BE2C (cell line): Measurements from ENCODE around the gene SLFN11. TPM values are rescaled to one million over a fixed set of nuclear protein-coding genes. Genes with fewer than 3 reads are reported as not detected.
"Not testable (repeated sequence)": the region's sequence is repeated elsewhere in the genome, so short reads cannot be mapped to it uniquely, and the experiment has no call there.

Experiments used
- DNase-seq: peaks from one replicate; pipeline ENCODE4 v3.0.0-alpha.2; 2020
- H3K27me3 ChIP-seq: fragments of 250-450 bp; sonication (Bioruptor Pico); 2 replicates; pipeline ENCODE4 v1.5.1; 2020; ENCODE audit warnings: mild to moderate bottlenecking
- H3K36me3 ChIP-seq: fragments of 250-450 bp; sonication (Bioruptor Pico); 2 replicates; pipeline ENCODE4 v1.5.1; 2020; ENCODE audit warnings: mild to moderate bottlenecking
- H3K4me1 ChIP-seq: fragments of 250-450 bp; sonication (Bioruptor Pico); 2 replicates; pipeline ENCODE4 v1.5.1; 2020
- H3K4me3 ChIP-seq: 2 replicates; pipeline ENCODE4 v1.5.1; 2011; ENCODE audit warnings: low read depth, low read length
- H3K9me3 ChIP-seq: fragments of 250-450 bp; sonication (Bioruptor Pico); 2 replicates; pipeline ENCODE4 v1.5.1; 2020
- polyA plus RNA-seq: library from polyadenylated mRNA; unstranded; fragments of >200 nt; gene quantifications from one replicate; pipeline ENCODE4 v1.2.1, GENCODE V29; 2012; ENCODE audit warnings: low read depth, missing spikeins; ENCODE audit not compliant: insufficient read length, insufficient read depth
- TF ChIP-seq, protein P1 (sequence below): IDR thresholded peaks from 2 replicates; pipeline ENCODE4 v1.5.1; 2012; ENCODE audit warnings: mild to moderate bottlenecking, low read depth, low read length

Gene SLFN11
- not detected for polyA plus RNA-seq

GRCh38 chr17:35373534-35373983, at the start of gene SLFN11:
Gene SLFN11, minus strand, starts transcription at chr17:35373621. Its CDS starts 9,814 bp downstream, at chr17:35363807.
- TF ChIP-seq, protein P1, sequence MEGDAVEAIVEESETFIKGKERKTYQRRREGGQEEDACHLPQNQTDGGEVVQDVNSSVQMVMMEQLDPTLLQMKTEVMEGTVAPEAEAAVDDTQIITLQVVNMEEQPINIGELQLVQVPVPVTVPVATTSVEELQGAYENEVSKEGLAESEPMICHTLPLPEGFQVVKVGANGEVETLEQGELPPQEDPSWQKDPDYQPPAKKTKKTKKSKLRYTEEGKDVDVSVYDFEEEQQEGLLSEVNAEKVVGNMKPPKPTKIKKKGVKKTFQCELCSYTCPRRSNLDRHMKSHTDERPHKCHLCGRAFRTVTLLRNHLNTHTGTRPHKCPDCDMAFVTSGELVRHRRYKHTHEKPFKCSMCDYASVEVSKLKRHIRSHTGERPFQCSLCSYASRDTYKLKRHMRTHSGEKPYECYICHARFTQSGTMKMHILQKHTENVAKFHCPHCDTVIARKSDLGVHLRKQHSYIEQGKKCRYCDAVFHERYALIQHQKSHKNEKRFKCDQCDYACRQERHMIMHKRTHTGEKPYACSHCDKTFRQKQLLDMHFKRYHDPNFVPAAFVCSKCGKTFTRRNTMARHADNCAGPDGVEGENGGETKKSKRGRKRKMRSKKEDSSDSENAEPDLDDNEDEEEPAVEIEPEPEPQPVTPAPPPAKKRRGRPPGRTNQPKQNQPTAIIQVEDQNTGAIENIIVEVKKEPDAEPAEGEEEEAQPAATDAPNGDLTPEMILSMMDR = no peak
- Histone ChIP-seq H3K9me3 (no peaks in the 10 kb centered on the region), H3K4me3 (peak within 1 kb of the TSS; percentile 37), H3K36me3 (no peaks in the 10 kb centered on the region), H3K4me1 (no peaks in the 10 kb centered on the region), H3K27me3 (peaks cover 65% of the 10 kb centered on the region)
- DNase-seq = no peak

- DNase-seq, H3K36me3 ChIP-seq, H3K4me1 ChIP-seq, H3K9me3 ChIP-seq, H3K4me3 ChIP-seq: not testable (repeated sequence)
- H3K27me3 ChIP-seq = peaks cover 35% of the 10 kb centered on the region
These were observed 47.6 kb upstream of the SLFN11 start for GRCh38 chr17:35421069-35421468.

DNA sequence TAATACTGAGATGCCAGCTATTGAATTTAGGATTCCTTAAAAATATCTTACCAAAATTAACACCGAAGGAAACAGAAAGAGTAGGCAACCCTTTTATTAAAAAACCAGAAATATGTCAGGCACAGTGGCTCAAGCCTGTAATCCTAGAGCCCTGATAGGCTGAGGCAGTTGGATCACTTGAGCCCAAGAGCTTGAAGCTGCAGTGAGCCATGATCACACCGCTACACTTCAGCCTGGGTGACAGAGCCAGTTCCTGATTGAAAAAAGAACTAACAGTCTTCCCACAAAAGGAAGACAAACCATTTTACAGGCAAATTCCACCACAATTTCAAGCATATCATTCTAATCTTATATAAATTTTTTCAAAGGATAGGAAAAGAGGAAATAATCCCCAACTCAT, 43.2 kb upstream of the SLFN11 start:
- Histone ChIP-seq H3K27me3 (peaks cover 45% of the 10 kb centered on the region), H3K4me1 (no peaks in the 10 kb centered on the region), H3K36me3 (no peaks in the 10 kb centered on the region), H3K9me3 (no peaks in the 10 kb centered on the region), H3K4me3 (no peak overlapping the region)
- TF ChIP-seq, protein P1 = no peak
- DNase-seq = no peak

GRCh38 chr17:35414707-35415106, 41.3 kb upstream of the SLFN11 start:
- H3K4me3 ChIP-seq, H3K36me3 ChIP-seq, DNase-seq, H3K9me3 ChIP-seq, H3K4me1 ChIP-seq: not testable (repeated sequence)
- H3K27me3 ChIP-seq = peaks cover 52% of the 10 kb centered on the region

GRCh38 chr17:35414247-35414646, 40.8 kb upstream of the SLFN11 start:
- Histone ChIP-seq H3K27me3 (peaks cover 49% of the 10 kb centered on the region), H3K36me3 (no peaks in the 10 kb centered on the region)

GRCh38 chr17:35407531-35407930, 34.1 kb upstream of the SLFN11 start:
- no peak for DNase-seq
- no peak overlapping the region for H3K4me3 ChIP-seq
- TF ChIP-seq, protein P1 = no peak
- no peaks in the 10 kb centered on the region for H3K4me1 ChIP-seq
- no peaks in the 10 kb centered on the region for H3K9me3 ChIP-seq
- peaks cover 56% of the 10 kb centered on the region for H3K27me3 ChIP-seq
- H3K36me3 ChIP-seq = no peaks in the 10 kb centered on the region

More at GRCh38 chr17:35414247-35414646, 40.8 kb upstream of the SLFN11 start:
- no peaks in the 10 kb centered on the region for H3K4me1 ChIP-seq
- H3K4me3 ChIP-seq = no peak overlapping the region
- TF ChIP-seq, protein P1 = no peak
- H3K9me3 ChIP-seq = no peaks in the 10 kb centered on the region
- no peak for DNase-seq

GRCh38 chr17:35406568-35406967, 33.1 kb upstream of the SLFN11 start:
- Histone ChIP-seq H3K4me3 (no peak overlapping the region), H3K36me3 (no peaks in the 10 kb centered on the region), H3K9me3 (no peaks in the 10 kb centered on the region), H3K27me3 (peaks cover 49% of the 10 kb centered on the region), H3K4me1 (no peaks in the 10 kb centered on the region)
- TF ChIP-seq, protein P1 = no peak
- DNase-seq = no peak
